ENCODE measurements around the gene CMTM4.

CMTM4 gene

GRCh38 chr16:66695935-66696668 lies 441 bp downstream of the CMTM4 start:
- no peak for TF ChIP-seq CTCF (IDR thresholded peaks at IDR 0.05; ENCODE audit: low read depth, low read length, missing control alignments)
- DNase-seq (ENCODE audit: low read depth): no peak
- peak overlapping the region; percentile 53 for H3K4me3 ChIP-seq (ENCODE audit: low read depth, low read length)

DNA sequence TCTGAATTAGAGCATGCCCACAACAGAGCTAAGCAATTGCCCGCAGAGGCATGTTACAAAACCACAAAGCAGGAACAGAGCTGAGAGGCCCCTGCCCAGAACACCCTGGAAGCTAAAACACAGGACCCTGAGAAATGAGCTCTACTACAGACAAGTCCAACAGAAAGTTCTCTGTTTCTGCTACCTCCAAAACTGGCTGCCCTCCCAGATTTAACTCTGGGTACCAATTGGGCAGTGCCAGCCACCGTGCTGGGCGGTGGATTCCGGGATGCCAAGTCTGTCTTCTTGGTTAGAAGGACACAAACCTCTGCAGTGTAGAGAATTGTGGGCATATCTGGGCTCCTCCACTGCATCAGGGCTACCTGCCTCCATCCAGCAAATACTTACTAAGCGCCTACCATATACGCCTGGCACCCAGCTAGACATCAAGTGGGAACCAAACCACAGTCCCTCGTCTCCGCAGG lies 1.0 kb downstream of the CMTM4 start:
- H3K4me3 ChIP-seq (ENCODE audit: low read depth, low read length): no peak overlapping the region
- no peak for TF ChIP-seq CTCF (IDR thresholded peaks at IDR 0.05; ENCODE audit: low read depth, low read length, missing control alignments)
- no peak for DNase-seq (ENCODE audit: low read depth)

DNA sequence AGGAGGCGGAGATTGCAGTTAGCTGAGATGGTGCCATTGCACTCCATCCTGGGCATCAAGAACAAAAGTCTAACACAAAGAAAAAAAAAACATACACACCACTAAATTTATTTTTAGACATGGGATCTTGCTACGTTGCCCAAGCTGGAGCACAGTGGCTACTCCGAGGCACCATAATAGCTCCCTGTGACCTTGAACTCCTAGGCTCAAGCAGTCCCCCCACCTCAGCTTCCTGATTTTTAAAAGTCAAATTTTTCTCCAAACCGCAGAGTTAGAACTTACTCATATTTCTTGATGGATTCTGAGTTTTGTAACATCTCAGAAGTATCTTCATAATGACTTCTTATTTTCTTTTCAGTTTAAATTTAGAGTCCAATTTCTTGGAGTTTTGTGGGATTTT lies 3.4 kb downstream of the CMTM4 start:
- H3K4me3 ChIP-seq (ENCODE audit: low read depth, low read length): no peak overlapping the region
- no peak for TF ChIP-seq CTCF (IDR thresholded peaks at IDR 0.05; ENCODE audit: low read depth, low read length, missing control alignments)
- no peak for DNase-seq (ENCODE audit: low read depth)

DNA sequence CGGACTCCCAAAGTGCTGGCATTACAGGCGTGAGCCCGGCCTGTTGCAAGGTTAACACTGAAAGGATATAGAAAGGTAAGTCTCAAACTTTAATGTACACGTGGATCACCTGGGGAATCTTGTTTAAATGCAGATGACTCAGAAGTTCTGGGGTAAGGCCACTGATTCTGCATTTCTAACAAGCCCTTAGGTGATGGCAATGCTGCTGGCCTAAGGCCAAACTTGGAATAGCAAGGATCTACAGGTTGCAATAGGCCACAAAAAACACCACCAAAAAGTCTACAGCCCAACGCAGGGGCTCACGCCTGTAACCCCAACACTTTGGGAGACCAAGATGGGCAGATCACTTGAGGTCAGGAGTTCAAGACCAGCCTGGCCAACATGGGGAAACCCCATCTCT lies 4.2 kb downstream of the CMTM4 start:
- DNase-seq (ENCODE audit: low read depth): no peak
- no peak for TF ChIP-seq CTCF (IDR thresholded peaks at IDR 0.05; ENCODE audit: low read depth, low read length, missing control alignments)
- no peak overlapping the region for H3K4me3 ChIP-seq (ENCODE audit: low read depth, low read length)

DNA sequence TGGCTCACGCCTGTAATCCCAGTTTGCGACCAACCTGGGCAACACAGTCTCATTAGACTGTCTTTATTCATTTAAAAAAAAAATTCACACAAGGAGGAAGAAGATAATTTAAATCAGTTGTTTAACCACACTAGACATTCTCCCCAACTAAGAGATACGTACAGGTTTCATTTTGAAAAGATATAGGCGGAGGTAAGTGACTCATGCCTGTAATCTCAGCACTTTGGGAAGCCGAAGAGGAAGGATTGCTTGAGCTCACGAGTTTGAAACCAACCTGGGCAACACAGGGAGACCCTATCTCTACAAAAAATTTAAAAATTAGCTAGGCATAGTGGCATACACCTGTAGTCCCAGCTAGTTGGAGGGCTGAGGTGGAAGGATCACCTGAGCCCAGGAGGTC lies 5.3 kb downstream of the CMTM4 start:
- H3K4me3 ChIP-seq (ENCODE audit: low read depth, low read length): no peak overlapping the region
- no peak for TF ChIP-seq CTCF (IDR thresholded peaks at IDR 0.05; ENCODE audit: low read depth, low read length, missing control alignments)
- DNase-seq (ENCODE audit: low read depth): no peak

- DNase-seq (ENCODE audit: low read depth): no peak
- no peak overlapping the region for H3K4me3 ChIP-seq (ENCODE audit: low read depth, low read length)
- TF ChIP-seq CTCF (IDR thresholded peaks at IDR 0.05; ENCODE audit: low read depth, low read length, missing control alignments): no peak
These were observed 6.3 kb downstream of the CMTM4 start for GRCh38 chr16:66690106-66690847.

Measured in GM12864 (cell line).